ENCODE data around the gene CAPN15.

CAPN15 gene

GRCh38 chr16:526181-527014 lies 1.1 kb upstream of the CAPN15 start:
- DNase-seq: peak in 1 of 2 experiments; percentile 13

- DNase-seq: peak in 1 of 2 experiments; percentile 26
Measured at GRCh38 chr16:528111-529011, 849 bp downstream of the CAPN15 start.

- DNase-seq: no peak
Measured at GRCh38 chr16:529012-529575, 1.6 kb downstream of the CAPN15 start.

- DNase-seq: no peak
Measured at GRCh38 chr16:530111-530817, 2.8 kb downstream of the CAPN15 start.

- no peak for DNase-seq
Measured at GRCh38 chr16:531494-532125, 4.1 kb downstream of the CAPN15 start.

- no peak for DNase-seq
Measured at GRCh38 chr16:533391-534123, 6.0 kb downstream of the CAPN15 start.

- no peak for DNase-seq
Measured at GRCh38 chr16:534135-534534, 6.6 kb downstream of the CAPN15 start.

- no peak for DNase-seq
Measured at GRCh38 chr16:534856-535445, 7.4 kb downstream of the CAPN15 start.

- no peak for DNase-seq
Measured at GRCh38 chr16:535446-536405, 8.2 kb downstream of the CAPN15 start.

- no peak for DNase-seq
Measured at GRCh38 chr16:536746-537145, 9.2 kb downstream of the CAPN15 start.

- DNase-seq: peak in 1 of 2 experiments; percentile 19
Measured at GRCh38 chr16:537415-538335, 10.2 kb downstream of the CAPN15 start.

GRCh38 chr16:539901-540530 lies 12.5 kb downstream of the CAPN15 start:
- DNase-seq: no peak

GRCh38 chr16:540645-541340 lies 13.3 kb downstream of the CAPN15 start:
- no peak for DNase-seq

GRCh38 chr16:543301-544164 lies 16.0 kb downstream of the CAPN15 start:
- DNase-seq: no peak

- no peak for DNase-seq
Measured at GRCh38 chr16:544517-544916, 17.0 kb downstream of the CAPN15 start.

GRCh38 chr16:546909-547770 lies 19.6 kb downstream of the CAPN15 start:
- peak; percentile 32 to 38 for DNase-seq
